Right kidney (tissue), 1 donor: ENCODE measurements around the gene HDX.
"Not testable (repeated sequence)": the region's sequence is repeated elsewhere in the genome, so short reads cannot be mapped to it uniquely, and the experiment has no call there.

Experiments
- DNase-seq: peaks from one replicate; pipeline ENCODE4 v3.0.0-alpha.2; 2016

HDX gene

DNA sequence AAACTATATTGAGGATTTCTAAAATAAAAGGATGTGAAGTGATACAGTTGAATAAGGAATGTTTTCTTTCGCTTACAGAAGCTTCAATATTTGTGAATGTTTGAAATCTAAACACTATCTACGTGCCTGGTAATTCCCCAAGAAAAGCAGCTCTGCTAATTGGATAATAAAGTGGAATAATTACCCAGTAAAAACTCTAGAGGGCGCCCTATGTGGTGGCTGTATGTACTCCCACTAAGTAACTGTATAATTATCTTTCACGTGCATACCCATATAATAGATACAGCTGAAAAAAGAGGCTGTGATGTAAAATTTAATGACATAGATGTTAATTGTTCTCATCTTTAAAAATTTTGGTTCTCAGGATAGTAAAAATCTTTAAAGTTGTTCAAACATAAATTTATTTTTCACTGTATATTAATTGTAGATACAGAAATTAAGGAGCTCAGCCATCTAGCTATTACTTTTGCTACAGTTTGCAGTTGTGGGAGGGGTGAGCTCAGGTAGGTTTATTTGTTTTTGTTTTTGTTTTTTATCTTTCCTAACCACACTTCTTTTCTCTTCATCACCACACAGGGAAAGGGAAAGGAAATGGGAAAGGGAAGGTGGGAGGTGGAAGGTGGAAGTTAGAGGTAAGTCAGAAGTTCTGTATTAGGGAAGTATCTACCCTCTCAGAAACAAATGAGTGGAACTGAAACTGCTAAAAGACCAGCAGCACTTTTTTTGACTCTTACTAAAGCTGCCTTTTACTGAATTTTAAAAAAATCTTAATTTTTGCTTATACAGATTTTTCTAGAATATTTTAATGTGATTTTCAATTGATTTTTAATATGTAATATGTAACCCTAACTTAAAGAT, 162.5 kb downstream of the HDX start:
- DNase-seq = no peak

DNA sequence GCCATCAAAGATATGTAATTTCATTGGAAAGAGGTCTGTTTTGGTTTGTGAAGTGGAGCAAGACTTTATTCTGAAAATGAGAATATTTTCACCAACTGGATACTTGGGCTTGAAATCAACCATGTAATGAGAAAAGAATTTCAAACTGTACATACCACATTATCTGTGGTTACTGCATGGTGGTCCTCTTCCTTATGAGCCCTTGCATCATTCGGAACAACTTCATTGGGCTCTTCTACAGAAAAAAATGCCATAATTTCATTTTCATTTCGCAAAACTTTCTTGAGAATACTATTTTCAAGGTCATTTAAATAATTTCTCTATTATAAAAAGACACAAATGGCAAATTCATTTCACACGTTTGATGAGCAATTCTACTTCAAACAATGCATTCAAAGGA, 165.6 kb downstream of the HDX start:
- DNase-seq = no peak

DNA sequence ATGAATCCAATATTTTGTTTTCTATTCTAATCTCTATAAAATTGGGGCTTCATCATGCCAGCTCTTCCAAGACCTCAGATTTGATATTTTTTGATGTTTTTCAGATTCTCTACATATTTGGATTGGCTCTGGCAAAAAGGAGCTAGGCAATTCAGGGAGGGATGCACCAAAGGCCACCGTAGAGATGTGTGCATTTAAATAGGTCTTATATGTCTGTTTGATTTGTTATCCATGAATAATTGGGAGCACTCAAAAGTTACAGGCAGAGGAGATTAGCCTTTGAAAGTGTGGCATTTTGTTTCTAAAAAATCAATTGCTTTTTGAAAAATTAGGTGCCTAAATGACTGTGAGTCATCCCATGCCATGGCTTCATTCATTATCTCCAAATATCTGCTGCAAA, 167.1 kb downstream of the HDX start:
- DNase-seq = no peak

GRCh38 chrX:84322083-84322827, 180.0 kb downstream of the HDX start:
- no peak for DNase-seq

- no peak for DNase-seq
Observed at GRCh38 chrX:84320614-84321013, 181.6 kb downstream of the HDX start.

- DNase-seq = no peak
Observed at GRCh38 chrX:84320023-84320422, 182.2 kb downstream of the HDX start.

DNA sequence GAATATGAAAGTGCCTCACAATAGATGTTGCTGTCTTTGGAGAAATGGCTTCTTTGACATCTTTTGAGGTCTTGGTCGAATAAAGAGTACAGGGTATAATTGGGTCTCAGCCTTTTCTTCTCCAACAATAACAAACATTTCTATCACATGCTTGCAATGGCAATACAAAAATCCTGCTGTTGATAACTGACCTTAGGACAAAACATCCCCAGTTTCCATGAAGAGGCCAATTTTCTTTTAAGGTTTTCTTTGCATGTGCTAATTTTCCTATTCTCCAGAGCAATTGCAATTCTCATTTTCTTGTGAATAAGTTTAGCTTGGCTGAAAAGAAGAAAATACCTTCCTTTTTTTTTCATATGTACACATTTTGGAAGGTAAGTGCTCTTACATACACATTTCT, 183.6 kb downstream of the HDX start:
- no peak for DNase-seq

DNA sequence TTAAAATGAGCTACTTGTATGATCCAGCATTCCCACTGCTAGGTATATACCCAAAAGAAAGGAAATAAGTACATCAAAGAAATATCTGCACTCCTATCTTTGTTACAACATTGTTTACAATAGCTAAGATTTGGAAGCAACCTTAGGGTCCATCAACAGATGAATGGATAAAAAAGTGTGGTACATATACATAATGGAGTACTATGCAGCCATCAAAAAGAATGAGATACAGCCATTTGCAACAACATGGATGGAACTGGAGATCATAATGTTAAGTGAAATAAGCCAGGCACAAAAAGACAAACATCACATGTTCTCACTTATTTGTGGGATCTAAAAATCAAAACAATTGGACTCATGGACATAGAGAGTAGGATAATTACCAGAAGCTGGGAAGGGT, 186.3 kb downstream of the HDX start:
- not testable (repeated sequence) for DNase-seq
